Measurements from ENCODE around the gene KRTAP23-1. TPM values are rescaled to one million over a fixed set of nuclear protein-coding genes. Genes with fewer than 3 reads are reported as not detected.

KRTAP23-1 gene
- total RNA-seq, 1 donor from 2014 or later, result not detected

GRCh38 chr21:30305136-30305535 lies 43.3 kb downstream of the KRTAP23-1 start:
- no peak for DNase-seq

Other genes starting within 250 kb of the KRTAP23-1 start
- not detected in 2 replicates for gene CLDN17, start 181.8 kb downstream of the KRTAP23-1 start, total RNA-seq
- not detected in 2 replicates for gene CLDN8, start 132.5 kb downstream of the KRTAP23-1 start, total RNA-seq
- not detected in 2 replicates for gene KRTAP24-1, start 65.7 kb downstream of the KRTAP23-1 start, total RNA-seq
- gene KRTAP25-1, start 59.1 kb downstream of the KRTAP23-1 start, total RNA-seq, result not detected in 2 replicates
- not detected in 2 replicates for gene KRTAP26-1, start 28.3 kb downstream of the KRTAP23-1 start, total RNA-seq
- not detected in 2 replicates for gene KRTAP27-1, start 10.9 kb downstream of the KRTAP23-1 start, total RNA-seq
- gene KRTAP13-2, start 23.7 kb upstream of the KRTAP23-1 start, total RNA-seq, result not detected in 2 replicates
- not detected in 2 replicates for gene KRTAP13-1, start 47.4 kb upstream of the KRTAP23-1 start, total RNA-seq
- gene KRTAP13-3, start 77.3 kb upstream of the KRTAP23-1 start, total RNA-seq, result not detected in 2 replicates
- not detected in 2 replicates for gene KRTAP13-4, start 81.6 kb upstream of the KRTAP23-1 start, total RNA-seq
- not detected in 2 replicates for gene KRTAP15-1, start 91.7 kb upstream of the KRTAP23-1 start, total RNA-seq
- gene KRTAP19-1, start 131.8 kb upstream of the KRTAP23-1 start, total RNA-seq, result not detected in 2 replicates
- gene KRTAP19-2, start 138.8 kb upstream of the KRTAP23-1 start, total RNA-seq, result not detected in 2 replicates
- not detected in 2 replicates for gene KRTAP19-3, start 143.4 kb upstream of the KRTAP23-1 start, total RNA-seq
- not detected in 2 replicates for gene KRTAP19-4, start 148.6 kb upstream of the KRTAP23-1 start, total RNA-seq
- gene KRTAP19-5, start 153.5 kb upstream of the KRTAP23-1 start, total RNA-seq, result not detected in 2 replicates
- gene KRTAP19-6, start 193.3 kb upstream of the KRTAP23-1 start, total RNA-seq, result not detected in 2 replicates
- gene KRTAP19-7, start 212.7 kb upstream of the KRTAP23-1 start, total RNA-seq, result not detected in 2 replicates
- not detected in 2 replicates for gene KRTAP22-2, start 241.8 kb upstream of the KRTAP23-1 start, total RNA-seq
- gene KRTAP6-3, start 243.8 kb upstream of the KRTAP23-1 start, total RNA-seq, result not detected in 2 replicates

All from dermis blood vessel endothelial cell (primary cell).